ENCODE data around the gene NEB. TPM values are rescaled to one million over a fixed set of nuclear protein-coding genes. Genes with fewer than 3 reads are reported as not detected.

Gene NEB
- total and polyA plus RNA-seq, 2 of the 4 experiments (the other 2 are of a cell fraction), result under 0.01 TPM; not detected in 1

DNA sequence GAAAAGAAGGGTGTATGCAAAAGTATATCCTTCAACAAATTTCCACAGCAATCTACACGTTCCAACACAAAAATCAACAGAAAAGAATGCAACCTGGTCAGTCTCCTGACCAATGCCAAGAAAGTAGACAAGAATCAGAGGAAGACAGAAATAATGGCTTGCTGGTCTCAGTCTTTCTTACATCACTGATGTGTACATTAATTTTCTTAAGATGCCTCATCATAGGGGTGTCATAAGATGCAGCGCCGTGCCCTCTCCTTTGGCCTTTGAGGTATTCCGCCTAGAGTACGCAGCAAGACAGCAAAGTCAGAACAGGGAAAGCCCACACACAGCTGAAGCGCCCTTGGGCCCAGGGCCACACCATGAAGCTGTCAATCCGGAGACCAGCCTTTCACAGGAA, 211.7 kb downstream of the NEB start:
- Histone ChIP-seq H4K5ac (ENCODE audit: low read depth, low read length) (no peak overlapping the region), H2BK15ac (ENCODE audit: low read depth, low read length) (no peak overlapping the region), H3K4me3 (ENCODE audit: insufficient read depth, low read depth, low read length) (no peak overlapping the region), H3K4me1 (ENCODE audit: control insufficient read depth, insufficient read depth, low read length) (no peaks in the 10 kb centered on the region), H2AK9ac (replicated peaks; ENCODE audit: low read depth, low read length, poor library complexity) (no peak overlapping the region), H3K9me1 (ENCODE audit: insufficient read depth, low read length) (no peaks in the 10 kb centered on the region), H2AFZ (replicated peaks; ENCODE audit: low read length, poor library complexity) (no peak overlapping the region), H3K4me2 (ENCODE audit: low read depth, low read length) (no peak overlapping the region), H3K56ac (ENCODE audit: extremely low read depth, insufficient read depth, low read length) (no peak overlapping the region), H3K36me3 (ENCODE audit: control insufficient read depth, insufficient read depth, low read length) (no peaks in the 10 kb centered on the region), H2BK20ac (ENCODE audit: low read depth, low read length) (no peak overlapping the region), H3K27me3 (ENCODE audit: control insufficient read depth, insufficient read depth, low read length) (no peaks in the 10 kb centered on the region), H3K18ac (ENCODE audit: low read depth, low read length) (no peak overlapping the region), H3K23ac (ENCODE audit: low read depth, low read length) (no peak overlapping the region), H4K8ac (ENCODE audit: low read depth in 2 of 2, low read length in 2 of 2) (no peak overlapping the region), H3K14ac (replicated peaks; ENCODE audit: low read depth, low read length) (no peak overlapping the region), H3K9me3 (ENCODE audit: control insufficient read depth, insufficient read depth, low read length) (no peaks in the 10 kb centered on the region), H4K91ac (ENCODE audit: insufficient read depth, low read depth, low read length) (no peak overlapping the region), H3K27ac (ENCODE audit: insufficient read depth, low read length) (no peak overlapping the region), H3K9ac (ENCODE audit: low read depth, low read length) (no peak overlapping the region), H4K20me1 (ENCODE audit: insufficient read depth, low read length) (no peaks in the 10 kb centered on the region), H2BK120ac (ENCODE audit: low read depth, low read length) (no peak overlapping the region), H3K79me1 (ENCODE audit: low read depth in 1 of 2, low read length in 2 of 2) (no peaks in the 10 kb centered on the region), H3K4ac (ENCODE audit: low read depth, low read length) (no peak overlapping the region), H2AK5ac (ENCODE audit: low read depth, low read length) (no peak overlapping the region), H2BK5ac (ENCODE audit: low read depth, low read length, poor library complexity, severe bottlenecking) (no peak overlapping the region)
- ChIA-PET POLR2A (ENCODE audit: unreplicated experiment) (no interaction called here), CTCF (no interaction called here)
- intact Hi-C loops (cut with micrococcal nuclease) (no loop called here), dilution Hi-C loops (cut with HindIII; ENCODE audit: low sequenced_read_pairs, unreplicated experiment) (no loop called here), in situ Hi-C loops (cut with MboI; ENCODE audit: low sequenced_read_pairs) (no loop called here)
- DNase-seq (no peak), ATAC-seq (ENCODE audit: low read depth) (no peak)
- no TSS peak for BruUV-seq (replicated peaks)
- TF ChIP-seq MAZ (IDR thresholded peaks at IDR 0.05; ENCODE audit: borderline replicate concordance, low read depth, low read length) (no peak), FOS (IDR thresholded peaks at IDR 0.05; ENCODE audit: low read depth, low read length) (no peak), RFX5 (IDR thresholded peaks at IDR 0.05; ENCODE audit: low read depth, low read length) (no peak), CEBPB (IDR thresholded peaks at IDR 0.05; ENCODE audit: low read depth, low read length) (no peak), SMC3 (IDR thresholded peaks at IDR 0.05; ENCODE audit: low read depth, low read length) (no peak), BHLHE40 (IDR thresholded peaks at IDR 0.05; ENCODE audit: low read depth, low read length) (no peak), POLR2A (IDR thresholded peaks at IDR 0.05; ENCODE audit: low read depth, low read length) (no peak), NFE2L2 (IDR thresholded peaks at IDR 0.05; ENCODE audit: low read depth, low read length) (no peak), CHD1 (IDR thresholded peaks at IDR 0.05; ENCODE audit: low read depth, low read length) (no peak), RAD21 (IDR thresholded peaks at IDR 0.05; ENCODE audit: low read length) (no peak), MXI1 (IDR thresholded peaks at IDR 0.05; ENCODE audit: borderline replicate concordance, low read depth, low read length) (no peak), MAFK (IDR thresholded peaks at IDR 0.05; ENCODE audit: low read depth, low read length) (no peak), RCOR1 (IDR thresholded peaks at IDR 0.05; ENCODE audit: insufficient replicate concordance, low read length) (no peak)
- TF ChIP-seq, protein P1, sequence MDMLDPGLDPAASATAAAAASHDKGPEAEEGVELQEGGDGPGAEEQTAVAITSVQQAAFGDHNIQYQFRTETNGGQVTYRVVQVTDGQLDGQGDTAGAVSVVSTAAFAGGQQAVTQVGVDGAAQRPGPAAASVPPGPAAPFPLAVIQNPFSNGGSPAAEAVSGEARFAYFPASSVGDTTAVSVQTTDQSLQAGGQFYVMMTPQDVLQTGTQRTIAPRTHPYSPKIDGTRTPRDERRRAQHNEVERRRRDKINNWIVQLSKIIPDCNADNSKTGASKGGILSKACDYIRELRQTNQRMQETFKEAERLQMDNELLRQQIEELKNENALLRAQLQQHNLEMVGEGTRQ (IDR thresholded peaks at IDR 0.05; ENCODE audit: low read depth, low read length), result no peak
- TF ChIP-seq, protein P2, sequence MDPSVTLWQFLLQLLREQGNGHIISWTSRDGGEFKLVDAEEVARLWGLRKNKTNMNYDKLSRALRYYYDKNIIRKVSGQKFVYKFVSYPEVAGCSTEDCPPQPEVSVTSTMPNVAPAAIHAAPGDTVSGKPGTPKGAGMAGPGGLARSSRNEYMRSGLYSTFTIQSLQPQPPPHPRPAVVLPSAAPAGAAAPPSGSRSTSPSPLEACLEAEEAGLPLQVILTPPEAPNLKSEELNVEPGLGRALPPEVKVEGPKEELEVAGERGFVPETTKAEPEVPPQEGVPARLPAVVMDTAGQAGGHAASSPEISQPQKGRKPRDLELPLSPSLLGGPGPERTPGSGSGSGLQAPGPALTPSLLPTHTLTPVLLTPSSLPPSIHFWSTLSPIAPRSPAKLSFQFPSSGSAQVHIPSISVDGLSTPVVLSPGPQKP (IDR thresholded peaks at IDR 0.05; ENCODE audit: borderline replicate concordance, low read depth, low read length), result no peak
- TF ChIP-seq, protein P3, sequence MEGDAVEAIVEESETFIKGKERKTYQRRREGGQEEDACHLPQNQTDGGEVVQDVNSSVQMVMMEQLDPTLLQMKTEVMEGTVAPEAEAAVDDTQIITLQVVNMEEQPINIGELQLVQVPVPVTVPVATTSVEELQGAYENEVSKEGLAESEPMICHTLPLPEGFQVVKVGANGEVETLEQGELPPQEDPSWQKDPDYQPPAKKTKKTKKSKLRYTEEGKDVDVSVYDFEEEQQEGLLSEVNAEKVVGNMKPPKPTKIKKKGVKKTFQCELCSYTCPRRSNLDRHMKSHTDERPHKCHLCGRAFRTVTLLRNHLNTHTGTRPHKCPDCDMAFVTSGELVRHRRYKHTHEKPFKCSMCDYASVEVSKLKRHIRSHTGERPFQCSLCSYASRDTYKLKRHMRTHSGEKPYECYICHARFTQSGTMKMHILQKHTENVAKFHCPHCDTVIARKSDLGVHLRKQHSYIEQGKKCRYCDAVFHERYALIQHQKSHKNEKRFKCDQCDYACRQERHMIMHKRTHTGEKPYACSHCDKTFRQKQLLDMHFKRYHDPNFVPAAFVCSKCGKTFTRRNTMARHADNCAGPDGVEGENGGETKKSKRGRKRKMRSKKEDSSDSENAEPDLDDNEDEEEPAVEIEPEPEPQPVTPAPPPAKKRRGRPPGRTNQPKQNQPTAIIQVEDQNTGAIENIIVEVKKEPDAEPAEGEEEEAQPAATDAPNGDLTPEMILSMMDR (conservative IDR thresholded peaks at IDR 0.05; ENCODE audit: low read depth, low read length), result no peak
- no CpG with 5 or more reads among the region's 7 CpGs for WGBS, 2 experiments (ENCODE audit: extremely low coverage in 2 of 2, insufficient read length in 1 of 2)

All from IMR-90 (cell line).